Keratinocyte (primary cell): ENCODE measurements around the gene ANKS6. TPM values are rescaled to one million over a fixed set of nuclear protein-coding genes. Genes with fewer than 3 reads are reported as not detected.

Experiments
- DNase-seq: peaks from one replicate; pipeline ENCODE4 v3.0.0-alpha.2; 2011; ENCODE audit warnings: low read depth, missing footprints, low spot score
- FAIRE-seq: peaks from 2 replicates; lab custom pipeline; 2011; peaks lifted over from hg19 to GRCh38; lab: Jason Lieb, UNC
- H2AFZ ChIP-seq: 2 replicates; pipeline ENCODE4 v1.6.0; 2012; ENCODE audit warnings: low read length, control low read depth, inconsistent platforms; ENCODE audit not compliant: control insufficient read depth
- H3K27ac ChIP-seq: 2 replicates; pipeline ENCODE4 v1.5.1; 2011; ENCODE audit warnings: low read length; ENCODE audit not compliant: control insufficient read depth, insufficient read depth
- H3K27me3 ChIP-seq: 3 replicates; pipeline ENCODE4 v1.6.0; 2011; ENCODE audit warnings: low read length; ENCODE audit not compliant: control insufficient read depth, insufficient read depth; ENCODE audit errors: extremely low read depth
- H3K36me3 ChIP-seq, 2 experiments: 2 replicates in 1 of 2; 3 replicates in 1 of 2; pipeline ENCODE4 v1.5.1; 2011; ENCODE audit warnings: low read length in 2 of 2, mild to moderate bottlenecking in 1 of 2; ENCODE audit not compliant: control insufficient read depth in 2 of 2, insufficient read depth in 2 of 2; ENCODE audit errors: extremely low read depth in 1 of 2
- H3K4me1 ChIP-seq: 3 replicates; pipeline ENCODE4 v1.5.1; 2011; ENCODE audit warnings: low read length; ENCODE audit not compliant: control insufficient read depth, insufficient read depth; ENCODE audit errors: extremely low read depth
- H3K4me2 ChIP-seq: 3 replicates; pipeline ENCODE4 v1.6.0; 2011; ENCODE audit warnings: low read depth, low read length; ENCODE audit not compliant: control insufficient read depth, insufficient read depth; ENCODE audit errors: extremely low read depth
- H3K4me3 ChIP-seq, 3 experiments: fragments of 200-600 bp in 1 of 3; sonication (generic) in 1 of 3; 2 replicates in 2 of 3; 3 replicates in 1 of 3; pipeline ENCODE4 v1.5.1; 2011 to 2016; ENCODE audit warnings: low read length in 3 of 3, mild to moderate bottlenecking in 3 of 3, control low read depth in 2 of 3, inconsistent platforms in 1 of 3, low read depth in 1 of 3, mixed read lengths in 1 of 3, mixed run types in 1 of 3, moderate library complexity in 1 of 3; ENCODE audit not compliant: control insufficient read depth in 2 of 3, insufficient read depth in 2 of 3; ENCODE audit errors: extremely low read depth in 1 of 3
- H3K79me2 ChIP-seq: 2 replicates; pipeline ENCODE4 v1.6.0; 2012; ENCODE audit warnings: low read length; ENCODE audit not compliant: control insufficient read depth, insufficient read depth
- H3K9ac ChIP-seq: 3 replicates; pipeline ENCODE4 v1.6.0; 2011; ENCODE audit warnings: low read length; ENCODE audit not compliant: control insufficient read depth, insufficient read depth; ENCODE audit errors: extremely low read depth
- H3K9me1 ChIP-seq: 3 replicates; pipeline ENCODE4 v1.6.0; 2011; ENCODE audit warnings: low read length; ENCODE audit not compliant: control insufficient read depth, insufficient read depth; ENCODE audit errors: extremely low read depth
- H3K9me3 ChIP-seq: 2 replicates; pipeline ENCODE4 v1.5.1; 2012; ENCODE audit warnings: low read depth, low read length; ENCODE audit not compliant: control insufficient read depth
- H4K20me1 ChIP-seq: 3 replicates; pipeline ENCODE4 v1.6.0; 2011; ENCODE audit warnings: low read length; ENCODE audit not compliant: control insufficient read depth, insufficient read depth; ENCODE audit errors: extremely low read depth
- CTCF ChIP-seq, 3 experiments: IDR thresholded peaks in 1 of 3; conservative IDR thresholded peaks in 1 of 3; optimal IDR thresholded peaks in 1 of 3; 2 replicates in 2 of 3; 3 replicates in 1 of 3; pipeline versions ENCODE3 to v1.5.1; 2011; ENCODE audit warnings: low read length in 3 of 3, mild to moderate bottlenecking in 3 of 3, moderate library complexity in 2 of 3, control low read depth in 1 of 3, inconsistent platforms in 1 of 3; ENCODE audit not compliant: insufficient read depth in 2 of 3; ENCODE audit errors: extremely low read depth in 1 of 3
- EZH2 ChIP-seq: IDR thresholded peaks from one replicate; pipeline ENCODE4 v1.6.1; 2012; ENCODE audit warnings: inconsistent platforms, mild to moderate bottlenecking, low read length, moderate library complexity
- dilution Hi-C: fragments of 300-500 bp; cut with MboI; formaldehyde crosslinking; loops from one replicate; pipeline ENCODE4 v1.7.0; 2020; ENCODE audit warnings: low sequenced_read_pairs; ENCODE audit not compliant: extremely low pct_ligation_motif_present
- polyA plus RNA-seq, 5 experiments: library from polyadenylated mRNA; depleted of rRNA in 3 of 5; stranded (reverse) in 3 of 5; stranded (forward) in 1 of 5; unstranded in 1 of 5; fragments of >200 nt; gene quantifications; 1 replicate in 1 of 5; 2 replicates in 3 of 5; 3 replicates in 1 of 5; pipeline versions ENCODE4 v1.2.1 to v1.2.3, GENCODE V29; 2011 to 2012; ENCODE audit warnings: missing spikeins in 2 of 5, low read depth in 1 of 5, low replicate concordance in 1 of 5

The ANKS6 gene
- polyA plus RNA-seq, 1 donor (not counting 4 experiments of a cell fraction or from before 2014, with no cell fraction given), result 13.5 TPM

GRCh38 chr9:98798254-98798653, 1.9 kb upstream of the ANKS6 start:
- TF ChIP-seq CTCF (optimal IDR thresholded peaks at IDR 0.05 in 1 of 3, IDR thresholded peaks at IDR 0.05 in 1 of 3, conservative IDR thresholded peaks at IDR 0.05 in 1 of 3; ENCODE audit: extremely low read depth in 1 of 3, insufficient read depth in 2 of 3, low read length in 3 of 3) (no peak), EZH2 (no peak)
- Histone ChIP-seq H3K4me3 (no peak overlapping the region), H3K27me3 (no peaks in the 10 kb centered on the region), H2AFZ (no peak overlapping the region), H3K79me2 (peaks cover 16% of the 10 kb centered on the region), H3K9me1 (no peaks in the 10 kb centered on the region), H3K9me3 (peaks cover 3% of the 10 kb centered on the region), H3K27ac (no peak overlapping the region), H4K20me1 (no peaks in the 10 kb centered on the region), H3K9ac (no peak overlapping the region), H3K36me3 (peaks cover 0 to 5% of the 10 kb centered on the region in 2 experiments), H3K4me2 (no peak overlapping the region), H3K4me1 (peaks cover 19% of the 10 kb centered on the region)
- DNase-seq, result no peak
- no peak for FAIRE-seq
- dilution Hi-C loops, result no loop called here

- H4K20me1 ChIP-seq, result no peaks in the 10 kb centered on the region
- no peak for FAIRE-seq
- H3K4me3 ChIP-seq, result no peak overlapping the region
- peaks cover 23% of the 10 kb centered on the region for H3K4me1 ChIP-seq
- H2AFZ ChIP-seq, result no peak overlapping the region
- H3K9me3 ChIP-seq, result peaks cover 3% of the 10 kb centered on the region
- no peaks in the 10 kb centered on the region for H3K9me1 ChIP-seq
- peaks cover 16% of the 10 kb centered on the region for H3K79me2 ChIP-seq
- dilution Hi-C loops, result no loop called here
- no peak overlapping the region for H3K9ac ChIP-seq
- no peak overlapping the region for H3K4me2 ChIP-seq
- DNase-seq, result no peak
- no peaks in the 10 kb centered on the region for H3K27me3 ChIP-seq
- H3K36me3 ChIP-seq, result peaks cover 0 to 5% of the 10 kb centered on the region in 2 experiments
- TF ChIP-seq CTCF (optimal IDR thresholded peaks at IDR 0.05 in 1 of 3, IDR thresholded peaks at IDR 0.05 in 1 of 3, conservative IDR thresholded peaks at IDR 0.05 in 1 of 3; ENCODE audit: extremely low read depth in 1 of 3, insufficient read depth in 2 of 3, low read length in 3 of 3), result no peak
- no peak overlapping the region for H3K27ac ChIP-seq
These were observed 1.1 kb upstream of the ANKS6 start for GRCh38 chr9:98797491-98797890.
